Measurements from ENCODE around the gene HMHB1. TPM values are rescaled to one million over a fixed set of nuclear protein-coding genes. Genes with fewer than 3 reads are reported as not detected.

HMHB1 gene
- total RNA-seq, 4 donors from 2014 or later = not detected

DNA sequence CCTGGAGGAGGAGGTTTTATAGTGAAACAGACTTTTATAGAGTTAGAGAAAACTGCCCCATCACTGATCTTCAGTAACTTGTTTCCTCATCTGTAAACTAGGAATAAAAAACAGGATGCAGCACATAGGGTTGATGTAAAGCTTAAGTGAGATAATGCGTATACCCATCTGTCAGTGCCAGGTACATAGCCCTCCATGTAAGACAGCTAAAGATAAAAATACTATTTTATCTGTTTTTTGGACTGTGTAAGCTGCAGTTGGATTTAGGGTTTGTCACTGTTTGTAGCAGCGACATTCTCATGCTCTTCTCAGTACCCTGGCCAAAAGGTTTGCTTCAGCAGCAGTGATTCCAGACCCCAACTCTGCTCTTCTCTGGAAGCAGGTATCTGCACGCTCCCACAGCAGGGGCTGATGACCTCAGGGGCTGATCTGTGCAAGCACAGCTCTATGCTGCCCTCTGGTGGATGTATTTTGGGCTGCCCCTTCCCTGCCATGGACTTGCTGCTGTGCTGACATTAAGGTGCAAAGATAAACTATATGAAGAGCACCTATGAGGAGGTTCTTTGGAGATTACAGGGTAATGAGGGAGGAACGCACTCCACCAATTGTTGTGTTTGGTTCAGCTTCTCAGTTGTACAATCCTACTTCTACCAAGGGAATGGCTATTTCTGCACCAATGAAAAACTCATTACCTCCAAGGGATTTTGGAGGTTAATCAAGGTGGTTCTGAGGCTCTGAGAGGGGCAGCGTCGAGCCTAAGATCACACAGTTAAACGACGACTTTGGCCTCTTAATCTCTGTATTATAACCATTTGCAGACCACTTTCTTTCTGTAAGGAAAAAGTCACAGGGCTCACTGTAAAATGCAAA, 13.1 kb downstream of the HMHB1 start:
- H3K4me3 ChIP-seq = no peak overlapping the region
- WGBS = 54% methylated on average over 8 of the region's 8 CpGs
- H3K9me3 ChIP-seq = no peaks in the 10 kb centered on the region
- no peaks in the 10 kb centered on the region for H3K36me3 ChIP-seq
- peaks cover 5 to 12% (median 7%) of the 10 kb centered on the region in 4 donors for H3K4me1 ChIP-seq
- intact Hi-C loops (cut with DNase I) = loop anchor here (2.0 to 10.0 kb wide), 2 partner anchors 420 to 820 kb away; no protein-coding TSS in a partner anchor
- no peak overlapping the region for H3K27ac ChIP-seq (replicated peaks in 1 of 4)
- DNase-seq (ENCODE audit: extremely low spot score) = peak; percentile 94
- TF ChIP-seq, protein P1, sequence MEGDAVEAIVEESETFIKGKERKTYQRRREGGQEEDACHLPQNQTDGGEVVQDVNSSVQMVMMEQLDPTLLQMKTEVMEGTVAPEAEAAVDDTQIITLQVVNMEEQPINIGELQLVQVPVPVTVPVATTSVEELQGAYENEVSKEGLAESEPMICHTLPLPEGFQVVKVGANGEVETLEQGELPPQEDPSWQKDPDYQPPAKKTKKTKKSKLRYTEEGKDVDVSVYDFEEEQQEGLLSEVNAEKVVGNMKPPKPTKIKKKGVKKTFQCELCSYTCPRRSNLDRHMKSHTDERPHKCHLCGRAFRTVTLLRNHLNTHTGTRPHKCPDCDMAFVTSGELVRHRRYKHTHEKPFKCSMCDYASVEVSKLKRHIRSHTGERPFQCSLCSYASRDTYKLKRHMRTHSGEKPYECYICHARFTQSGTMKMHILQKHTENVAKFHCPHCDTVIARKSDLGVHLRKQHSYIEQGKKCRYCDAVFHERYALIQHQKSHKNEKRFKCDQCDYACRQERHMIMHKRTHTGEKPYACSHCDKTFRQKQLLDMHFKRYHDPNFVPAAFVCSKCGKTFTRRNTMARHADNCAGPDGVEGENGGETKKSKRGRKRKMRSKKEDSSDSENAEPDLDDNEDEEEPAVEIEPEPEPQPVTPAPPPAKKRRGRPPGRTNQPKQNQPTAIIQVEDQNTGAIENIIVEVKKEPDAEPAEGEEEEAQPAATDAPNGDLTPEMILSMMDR (IDR thresholded peaks at IDR 0.05) = peak in 2 of 3 experiments; percentile 90 to 96
- no peak for TF ChIP-seq POLR2A (IDR thresholded peaks at IDR 0.05; ENCODE audit: low read depth)
- no peak for TF ChIP-seq EP300 (IDR thresholded peaks at IDR 0.05)
- peak in 1 of 2 donors; percentile 60 for TF ChIP-seq POLR2AphosphoS5 (IDR thresholded peaks at IDR 0.05)
- H3K27me3 ChIP-seq = no peaks in the 10 kb centered on the region

DNA sequence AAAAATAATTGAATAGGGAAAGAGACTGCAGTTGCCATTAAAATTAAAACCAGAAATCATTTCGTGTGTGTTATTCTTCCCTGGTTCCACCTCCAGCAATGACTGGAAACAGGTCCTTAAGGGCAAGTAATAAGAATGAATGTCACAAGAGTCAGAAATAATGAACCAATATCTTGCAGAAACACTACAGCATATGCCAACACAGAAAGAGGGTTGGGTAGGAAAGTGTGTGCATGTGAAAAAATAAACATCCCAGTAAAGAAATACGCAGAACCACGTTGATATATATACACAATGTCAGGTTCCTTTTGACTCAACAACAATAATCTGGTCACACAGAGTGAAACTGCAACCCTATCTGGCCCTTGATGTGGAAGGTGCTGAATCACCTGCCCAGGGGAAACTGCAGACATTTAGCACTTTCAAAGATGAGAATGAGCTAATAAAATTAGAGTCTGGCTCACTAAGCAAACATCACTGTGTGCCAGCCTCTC, 15.0 kb downstream of the HMHB1 start:
- intact Hi-C loops (cut with DNase I) = loop anchor here (2.0 to 10.0 kb wide), 2 partner anchors 822 to 908 kb away; no protein-coding TSS in a partner anchor

DNA sequence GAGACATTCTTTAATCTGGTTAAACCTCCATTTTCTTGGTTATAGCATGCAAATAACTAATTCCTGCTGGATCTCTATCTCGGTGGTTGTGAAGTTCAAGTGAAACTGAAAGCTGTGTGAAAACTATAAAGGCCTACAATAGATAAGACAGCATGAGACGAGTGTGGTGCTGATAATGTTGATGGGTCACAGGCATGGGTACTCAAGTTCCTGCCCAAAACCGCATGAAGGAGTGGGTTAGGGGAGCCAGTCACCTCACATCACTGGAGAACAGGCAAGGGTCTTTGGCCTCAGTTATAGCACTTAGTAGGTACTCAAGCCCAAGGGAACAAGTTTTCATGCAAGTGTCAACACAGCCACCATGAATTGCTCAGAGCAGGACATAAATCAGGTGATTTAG, 16.7 kb downstream of the HMHB1 start:
- Histone ChIP-seq H3K27me3 (no peaks in the 10 kb centered on the region), H3K9me3 (no peaks in the 10 kb centered on the region), H3K4me1 (peaks cover 5 to 12% (median 7%) of the 10 kb centered on the region in 4 donors), H3K36me3 (no peaks in the 10 kb centered on the region), H3K27ac (replicated peaks in 1 of 4) (no peak overlapping the region), H3K4me3 (no peak overlapping the region)
- 74% methylated on average over 3 of the region's 3 CpGs for WGBS
- TF ChIP-seq, protein P1 (IDR thresholded peaks at IDR 0.05) = no peak
- TF ChIP-seq EP300 (IDR thresholded peaks at IDR 0.05) (no peak), POLR2AphosphoS5 (IDR thresholded peaks at IDR 0.05) (no peak), POLR2A (IDR thresholded peaks at IDR 0.05; ENCODE audit: low read depth) (no peak)
- intact Hi-C loops (cut with DNase I) = loop anchor here (10.0 kb wide), 1 partner anchor 824 kb away; no protein-coding TSS in a partner anchor
- DNase-seq (ENCODE audit: extremely low spot score) = no peak

More for the DNA sequence above, 15.0 kb downstream of the HMHB1 start:
- peaks cover 5 to 12% (median 7%) of the 10 kb centered on the region in 4 donors for H3K4me1 ChIP-seq
- H3K27me3 ChIP-seq = no peaks in the 10 kb centered on the region
- H3K9me3 ChIP-seq = no peaks in the 10 kb centered on the region
- no peak overlapping the region for H3K27ac ChIP-seq (replicated peaks in 1 of 4)
- TF ChIP-seq, protein P1 (IDR thresholded peaks at IDR 0.05) = no peak
- no peak for TF ChIP-seq EP300 (IDR thresholded peaks at IDR 0.05)
- no peak for TF ChIP-seq POLR2A (IDR thresholded peaks at IDR 0.05; ENCODE audit: low read depth)
- TF ChIP-seq POLR2AphosphoS5 (IDR thresholded peaks at IDR 0.05) = no peak
- H3K36me3 ChIP-seq = no peaks in the 10 kb centered on the region
- DNase-seq (ENCODE audit: extremely low spot score) = no peak
- no peak overlapping the region for H3K4me3 ChIP-seq
- WGBS = 42% methylated on average over 3 of the region's 3 CpGs

DNA sequence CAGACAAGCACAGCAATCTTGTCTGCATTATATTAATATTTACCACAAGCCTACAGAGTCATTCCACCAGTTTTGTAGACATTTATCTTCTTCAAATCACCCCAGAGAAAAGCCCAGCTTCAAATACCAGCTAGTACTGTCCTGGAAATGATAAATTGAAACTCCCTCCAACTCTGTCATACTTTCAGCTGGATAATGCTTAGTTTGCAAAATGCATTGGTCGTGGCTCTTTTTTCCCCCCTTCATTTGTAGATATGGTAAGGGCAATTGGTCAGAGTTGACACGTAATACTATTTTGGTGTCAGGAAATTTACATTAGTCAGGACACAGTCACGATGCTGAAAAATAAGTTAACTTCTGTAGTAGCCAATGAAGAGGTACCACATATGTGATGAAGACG, 21.2 kb downstream of the HMHB1 start:
- Histone ChIP-seq H3K4me3 (no peak overlapping the region), H3K27me3 (no peaks in the 10 kb centered on the region), H3K4me1 (no peaks in the 10 kb centered on the region), H3K9me3 (no peaks in the 10 kb centered on the region), H3K27ac (replicated peaks in 1 of 4) (no peak overlapping the region), H3K36me3 (no peaks in the 10 kb centered on the region)
- DNase-seq (ENCODE audit: extremely low spot score) = no peak
- TF ChIP-seq, protein P1 (IDR thresholded peaks at IDR 0.05) = no peak
- TF ChIP-seq POLR2A (IDR thresholded peaks at IDR 0.05; ENCODE audit: low read depth) (no peak), EP300 (IDR thresholded peaks at IDR 0.05) (no peak), POLR2AphosphoS5 (IDR thresholded peaks at IDR 0.05) (no peak)
- 92% methylated on average over 4 of the region's 4 CpGs for WGBS
- intact Hi-C loops (cut with DNase I) = no loop called here
